ENCODE measurements around the gene HOXA10.

- TF ChIP-seq CTCF (IDR thresholded peaks at IDR 0.05) = no peak
- TF ChIP-seq POLR2A (IDR thresholded peaks at IDR 0.05) = peak in 1 of 2 donors; percentile 49
These were observed 43.4 kb downstream of the HOXA10 start, which contains the start of gene HOXA4 for GRCh38 chr7:27130540-27131389.

Measured in thyroid gland (tissue), 4 donors.